Gastrocnemius medialis (tissue), 4 donors: ENCODE results near the gene CUX1. TPM values are rescaled to one million over a fixed set of nuclear protein-coding genes. Genes with fewer than 3 reads are reported as not detected.

Source experiments
- ATAC-seq, 2 donors: fragments of 150-250 bp; one replicate each; pipeline ENCODE4 v1.9.1; 2016
- DNase-seq, 2 donors: peaks; one replicate each; pipeline ENCODE4 v3.0.0-alpha.2; 2019
- H3K27ac ChIP-seq, 4 donors: fragments of 200-600 bp; sonication (generic); 1 replicate in 1 of 4; 2 replicates in 3 of 4; pipeline ENCODE4 v1.5.1; 2016 to 2018; ENCODE audit warnings: mild to moderate bottlenecking in 2 of 4, moderate library complexity in 1 of 4
- H3K27me3 ChIP-seq, 3 donors: fragments of 200-600 bp; sonication (generic) in 2 of 3; 1 replicate in 1 of 3; 2 replicates in 2 of 3; pipeline versions ENCODE4 v1.5.1 to v1.6.0; 2016 to 2019; ENCODE audit warnings: mild to moderate bottlenecking in 1 of 3, moderate library complexity in 1 of 3
- H3K36me3 ChIP-seq, 2 donors: fragments of 200-600 bp; sonication (generic) in 1 of 2; one replicate each; pipeline ENCODE4 v1.5.1; 2017 to 2018
- H3K4me1 ChIP-seq, 2 donors: fragments of 200-600 bp; sonication (generic) in 1 of 2; one replicate each; pipeline ENCODE4 v1.5.1; 2016 to 2017; ENCODE audit warnings: mild to moderate bottlenecking in 2 of 2
- H3K4me3 ChIP-seq, 4 donors: fragments of 200-600 bp; sonication (generic) in 3 of 4; 1 replicate in 1 of 4; 2 replicates in 3 of 4; pipeline ENCODE4 v1.5.1; 2016 to 2019; ENCODE audit warnings: mild to moderate bottlenecking in 2 of 4
- H3K9me3 ChIP-seq, 3 donors: fragments of 200-600 bp; sonication (generic) in 2 of 3; 1 replicate in 1 of 3; 2 replicates in 2 of 3; pipeline ENCODE4 v1.5.1; 2016 to 2019
- POLR2A ChIP-seq, 2 donors: fragments of 450-650 bp; IDR thresholded peaks; one replicate each; pipeline ENCODE4 v1.6.1; 2017; ENCODE audit warnings: antibody characterized with exemption in 2 of 2, mild to moderate bottlenecking in 2 of 2, moderate library complexity in 2 of 2
- in situ Hi-C, 4 donors: fragments of 200-750 bp; cut with MboI; loops; one replicate each; pipeline versions ENCODE4 v1.15.0 to v1.8.0; 2017; ENCODE audit warnings: low sequenced_read_pairs in 4 of 4
- intact Hi-C: fragments of 100-400 bp; cut with DNase I; formaldehyde crosslinking; loops from one replicate; pipeline ENCODE4 v1.15.1; 2023; ENCODE audit warnings: low total_unique reads
- total RNA-seq, 4 donors: library from RNA; depleted of rRNA; stranded (reverse); fragments of >200 nt; gene quantifications; one replicate each; pipeline versions ENCODE4 v1.1.0 to v1.2.3, GENCODE V29; 2016
- TF ChIP-seq, protein P1 (sequence below), 5 experiments: fragments of 450-650 bp in 3 of 5; fragments of 200-600 bp in 2 of 5; sonication (generic) in 2 of 5; IDR thresholded peaks in 4 of 5; conservative IDR thresholded peaks in 1 of 5; 1 replicate in 4 of 5; 2 replicates in 1 of 5; pipeline ENCODE4 v1.5.1; 2016 to 2019; ENCODE audit warnings: antibody characterized with exemption in 5 of 5, mild to moderate bottlenecking in 3 of 5, moderate library complexity in 3 of 5

The CUX1 gene
- total RNA-seq, 4 donors from 2014 or later: 44.1 to 57.9 (median 54.9) TPM

DNA sequence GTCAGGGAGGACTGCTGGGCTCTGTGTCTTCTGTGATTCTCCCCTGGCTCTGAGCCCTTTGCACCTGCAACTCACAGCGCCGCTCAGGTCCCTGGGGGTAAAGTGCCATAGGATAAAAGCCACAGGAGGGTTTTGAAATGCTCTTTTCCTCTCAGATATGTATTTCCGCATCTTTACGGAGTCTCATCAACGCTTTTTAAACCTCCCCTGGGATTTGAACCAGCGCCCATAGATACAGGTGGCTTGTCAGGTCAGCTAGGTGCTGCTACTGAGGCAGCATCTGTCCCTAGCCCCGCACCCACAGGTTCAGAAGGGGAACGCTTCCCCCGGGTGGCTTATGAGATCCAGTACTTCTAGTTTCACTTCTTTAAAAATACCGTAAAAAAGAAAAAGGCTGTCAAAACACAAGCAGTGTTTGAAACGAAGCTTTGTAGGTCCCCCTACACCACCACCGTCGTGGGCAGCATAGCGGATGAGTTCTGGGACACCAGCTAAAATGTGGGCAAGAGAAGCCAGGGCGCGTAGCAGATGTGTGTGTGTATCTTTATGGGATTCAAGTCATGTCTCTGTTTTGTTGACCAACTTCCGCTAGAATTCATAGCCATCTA is 173.5 kb downstream of the CUX1 start:
- Histone ChIP-seq H3K27ac (no peak overlapping the region), H3K9me3 (no peaks in the 10 kb centered on the region), H3K27me3 (no peaks in the 10 kb centered on the region), H3K36me3 (no peaks in the 10 kb centered on the region), H3K4me1 (peaks cover 8% of the 10 kb centered on the region in 2 donors), H3K4me3 (no peak overlapping the region)
- DNase-seq (no peak), ATAC-seq (no peak)
- TF ChIP-seq POLR2A (IDR thresholded peaks at IDR 0.05): no peak
- TF ChIP-seq, protein P1, sequence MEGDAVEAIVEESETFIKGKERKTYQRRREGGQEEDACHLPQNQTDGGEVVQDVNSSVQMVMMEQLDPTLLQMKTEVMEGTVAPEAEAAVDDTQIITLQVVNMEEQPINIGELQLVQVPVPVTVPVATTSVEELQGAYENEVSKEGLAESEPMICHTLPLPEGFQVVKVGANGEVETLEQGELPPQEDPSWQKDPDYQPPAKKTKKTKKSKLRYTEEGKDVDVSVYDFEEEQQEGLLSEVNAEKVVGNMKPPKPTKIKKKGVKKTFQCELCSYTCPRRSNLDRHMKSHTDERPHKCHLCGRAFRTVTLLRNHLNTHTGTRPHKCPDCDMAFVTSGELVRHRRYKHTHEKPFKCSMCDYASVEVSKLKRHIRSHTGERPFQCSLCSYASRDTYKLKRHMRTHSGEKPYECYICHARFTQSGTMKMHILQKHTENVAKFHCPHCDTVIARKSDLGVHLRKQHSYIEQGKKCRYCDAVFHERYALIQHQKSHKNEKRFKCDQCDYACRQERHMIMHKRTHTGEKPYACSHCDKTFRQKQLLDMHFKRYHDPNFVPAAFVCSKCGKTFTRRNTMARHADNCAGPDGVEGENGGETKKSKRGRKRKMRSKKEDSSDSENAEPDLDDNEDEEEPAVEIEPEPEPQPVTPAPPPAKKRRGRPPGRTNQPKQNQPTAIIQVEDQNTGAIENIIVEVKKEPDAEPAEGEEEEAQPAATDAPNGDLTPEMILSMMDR (IDR thresholded peaks at IDR 0.05 in 4 of 5, conservative IDR thresholded peaks at IDR 0.05 in 1 of 5): no peak
- in situ Hi-C loops: no loop called here
- intact Hi-C loops: no loop called here

DNA sequence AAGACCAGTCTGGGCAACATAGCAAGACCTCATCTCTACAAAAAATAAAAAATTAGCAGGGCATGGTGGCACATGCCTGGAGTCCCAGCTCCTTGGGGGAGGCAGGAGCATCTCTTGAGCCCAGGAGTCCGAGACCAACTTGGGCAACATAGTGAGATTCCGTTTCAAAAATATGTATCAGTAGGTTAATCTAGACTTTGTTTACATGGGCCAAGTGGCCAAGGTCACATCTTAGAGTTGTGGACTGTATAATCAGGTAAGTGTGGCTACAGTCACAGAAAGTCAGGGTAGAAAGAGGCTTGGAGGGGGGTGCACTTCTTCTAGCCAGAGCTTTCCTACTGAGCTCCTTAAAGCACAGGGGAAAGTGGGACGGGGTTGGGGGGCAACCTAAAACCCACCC is 174.4 kb downstream of the CUX1 start:
- H3K9me3 ChIP-seq: no peaks in the 10 kb centered on the region
- in situ Hi-C loops (no loop called here), intact Hi-C loops (no loop called here)
- H3K36me3 ChIP-seq: no peaks in the 10 kb centered on the region
- DNase-seq (no peak), ATAC-seq (no peak)
- H3K27me3 ChIP-seq: no peaks in the 10 kb centered on the region
- TF ChIP-seq, protein P1 (IDR thresholded peaks at IDR 0.05 in 4 of 5, conservative IDR thresholded peaks at IDR 0.05 in 1 of 5): no peak
- no peak for TF ChIP-seq POLR2A (IDR thresholded peaks at IDR 0.05)
- no peak overlapping the region for H3K27ac ChIP-seq
- no peak overlapping the region for H3K4me3 ChIP-seq
- H3K4me1 ChIP-seq: no peaks in the 10 kb centered on the region

DNA sequence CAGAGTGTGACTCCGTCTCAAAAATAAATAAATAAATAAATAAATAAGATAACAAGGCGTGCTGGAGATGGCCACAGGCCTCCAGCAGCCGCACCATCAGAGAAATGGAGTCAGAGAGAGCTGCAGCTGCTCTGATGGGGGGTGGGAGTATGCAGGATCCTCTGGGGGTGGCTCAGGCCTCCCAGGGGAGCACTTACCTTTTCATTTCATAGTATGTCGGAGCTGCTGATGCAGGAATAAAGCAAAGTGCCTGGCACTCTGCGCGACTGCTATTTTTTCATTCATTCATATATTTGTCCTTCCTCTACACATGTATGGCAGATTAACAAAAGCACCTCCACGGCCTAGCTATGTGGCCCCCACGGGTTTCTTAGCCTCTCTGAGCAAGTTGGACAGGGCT is 175.9 kb downstream of the CUX1 start:
- in situ Hi-C loops: no loop called here
- TF ChIP-seq, protein P1 (IDR thresholded peaks at IDR 0.05 in 4 of 5, conservative IDR thresholded peaks at IDR 0.05 in 1 of 5): no peak
- no peak for TF ChIP-seq POLR2A (IDR thresholded peaks at IDR 0.05)
- H3K36me3 ChIP-seq: no peaks in the 10 kb centered on the region
- no peak overlapping the region for H3K27ac ChIP-seq
- H3K27me3 ChIP-seq: no peaks in the 10 kb centered on the region
- ATAC-seq: no peak
- no peak for DNase-seq
- H3K4me3 ChIP-seq: no peak overlapping the region
- H3K4me1 ChIP-seq: peaks cover 3% of the 10 kb centered on the region in 2 donors
- no peaks in the 10 kb centered on the region for H3K9me3 ChIP-seq
- intact Hi-C loops: no loop called here

DNA sequence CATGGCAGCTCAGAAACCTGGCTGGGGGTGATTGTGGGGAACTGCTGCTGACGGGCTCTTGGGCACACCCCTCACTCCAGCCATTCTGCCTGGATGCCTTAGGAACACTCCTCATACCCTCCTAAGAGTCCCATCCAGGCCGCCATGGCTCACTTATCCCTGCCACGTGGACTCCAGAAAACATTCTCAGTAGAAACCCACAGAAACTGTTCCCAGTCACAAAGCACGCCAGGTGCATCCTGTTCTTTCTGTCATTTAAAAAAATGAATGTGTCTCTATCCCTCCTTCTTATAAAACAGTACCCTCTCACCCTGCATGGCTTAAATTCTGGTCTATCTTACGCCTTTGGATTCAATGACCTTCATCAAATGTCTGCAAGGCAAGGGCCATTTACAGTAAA is 177.7 kb downstream of the CUX1 start:
- DNase-seq: no peak
- Histone ChIP-seq H3K4me3 (no peak overlapping the region), H3K27ac (no peak overlapping the region), H3K9me3 (no peaks in the 10 kb centered on the region), H3K27me3 (no peaks in the 10 kb centered on the region), H3K4me1 (peaks cover 11 to 21% of the 10 kb centered on the region in 2 donors), H3K36me3 (no peaks in the 10 kb centered on the region)
- intact Hi-C loops (no loop called here), in situ Hi-C loops (no loop called here)
- ATAC-seq: no peak
- TF ChIP-seq, protein P1 (IDR thresholded peaks at IDR 0.05 in 4 of 5, conservative IDR thresholded peaks at IDR 0.05 in 1 of 5): no peak
- no peak for TF ChIP-seq POLR2A (IDR thresholded peaks at IDR 0.05)
